HG02840 (cell line): ENCODE measurements around the gene ADSL.
A peak's percentile ranks its signal among the peaks of the same experiment; 100 is the strongest.

Experiments used
- ATAC-seq: cut with Tn5 transposase; IDR thresholded peaks from one replicate; pipeline ENCODE4 v1.9.1; 2021; ENCODE audit warnings: mild to moderate bottlenecking, moderate library complexity, moderate number of reproducible peaks; ENCODE audit not compliant: unreplicated experiment, low FRiP score

ADSL gene

GRCh38 chr22:40326905-40327735, 19.2 kb upstream of the ADSL start:
- ATAC-seq: no peak

- no peak for ATAC-seq
Measured at GRCh38 chr22:40328546-40329456, 17.5 kb upstream of the ADSL start.

- ATAC-seq: no peak
Measured at GRCh38 chr22:40329466-40329865, 16.8 kb upstream of the ADSL start.

GRCh38 chr22:40330086-40330485, 16.2 kb upstream of the ADSL start:
- no peak for ATAC-seq

GRCh38 chr22:40330615-40331014, 15.7 kb upstream of the ADSL start:
- ATAC-seq: no peak

GRCh38 chr22:40331706-40332105, 14.6 kb upstream of the ADSL start:
- no peak for ATAC-seq

- ATAC-seq: no peak
Measured at GRCh38 chr22:40332319-40332781, 13.9 kb upstream of the ADSL start.

GRCh38 chr22:40334060-40334459, 12.2 kb upstream of the ADSL start:
- ATAC-seq: no peak

- no peak for ATAC-seq
Measured at GRCh38 chr22:40334899-40335298, 11.4 kb upstream of the ADSL start.

- ATAC-seq: no peak
Measured at GRCh38 chr22:40335358-40335757, 10.9 kb upstream of the ADSL start.

GRCh38 chr22:40340044-40340443, 6.3 kb upstream of the ADSL start:
- no peak for ATAC-seq

GRCh38 chr22:40341604-40342003, 4.7 kb upstream of the ADSL start:
- no peak for ATAC-seq

GRCh38 chr22:40342521-40342920, 3.8 kb upstream of the ADSL start:
- no peak for ATAC-seq

- ATAC-seq: no peak
Measured at GRCh38 chr22:40345271-40345670, 1.0 kb upstream of the ADSL start.

GRCh38 chr22:40345815-40346184, 500 bp upstream of the ADSL start:
- peak; percentile 32 for ATAC-seq

GRCh38 chr22:40347300-40347699, 1.0 kb downstream of the ADSL start:
- no peak for ATAC-seq

- ATAC-seq: no peak
Measured at GRCh38 chr22:40348025-40348658, 1.8 kb downstream of the ADSL start.

GRCh38 chr22:40352763-40353162, 6.5 kb downstream of the ADSL start:
- no peak for ATAC-seq

GRCh38 chr22:40361100-40361499, 14.8 kb downstream of the ADSL start:
- ATAC-seq: no peak

GRCh38 chr22:40363059-40363458, 16.8 kb downstream of the ADSL start:
- ATAC-seq: no peak

GRCh38 chr22:40364431-40364830, 18.1 kb downstream of the ADSL start:
- ATAC-seq: no peak
